Spinal cord (tissue), 10 donors: Measurements from ENCODE around the gene KCNJ10. TPM values are rescaled to one million over a fixed set of nuclear protein-coding genes. Genes with fewer than 3 reads are reported as not detected.

Experiments used
- DNase-seq, 6 donors: peaks; one replicate each; pipeline versions ENCODE4 v3.0.0 to v3.0.0-alpha.2; 2013 to 2015; ENCODE audit warnings: low spot score in 6 of 6, low read depth in 4 of 6
- H3K27ac ChIP-seq: one replicate; pipeline ENCODE4 v1.5.1; 2013; ENCODE audit warnings: low read depth, low read length, control low read depth
- H3K27me3 ChIP-seq: one replicate; pipeline ENCODE4 v1.6.1; 2013; ENCODE audit warnings: low read length; ENCODE audit not compliant: control insufficient read depth, insufficient read depth
- H3K36me3 ChIP-seq: one replicate; pipeline ENCODE4 v1.6.1; 2013; ENCODE audit warnings: low read length; ENCODE audit not compliant: control insufficient read depth, insufficient read depth
- H3K4me1 ChIP-seq: one replicate; pipeline ENCODE4 v1.6.1; 2013; ENCODE audit warnings: low read length; ENCODE audit not compliant: control insufficient read depth, insufficient read depth
- H3K4me3 ChIP-seq: one replicate; pipeline ENCODE4 v1.5.1; 2013; ENCODE audit warnings: low read depth, low read length, control low read depth
- H3K9me3 ChIP-seq: one replicate; pipeline ENCODE4 v1.6.1; 2013; ENCODE audit warnings: low read length; ENCODE audit not compliant: control insufficient read depth, insufficient read depth
- WGBS: methylation state at CpG from one replicate; pipeline ENCODE4 v1.1.5; 2013; ENCODE audit warnings: missing lambda C conversion rate; ENCODE audit not compliant: insufficient coverage; 5-methylcytosine and 5-hydroxymethylcytosine counted together
- polyA plus RNA-seq, 2 donors: library from polyadenylated mRNA; unstranded; fragments of 120-200 nt; gene quantifications; one replicate each; pipeline ENCODE4 v1.2.1, GENCODE V29; 2013; ENCODE audit not compliant: insufficient read length in 2 of 2
- total RNA-seq, 2 donors: library from RNA; depleted of rRNA in 1 of 2; stranded (reverse); fragments of 120-200 nt in 1 of 2; fragments of >200 nt in 1 of 2; gene quantifications; one replicate each; pipeline versions ENCODE4 v1.2.3 to v1.2.4, GENCODE V29; 2013 to 2014
- donor health status: healthy.

KCNJ10 gene
- total and polyA plus RNA-seq, 4 donors, result 14.9 to 81.6 (median 42.8) TPM

- 29% methylated on average over 1 of the region's 2 CpGs for WGBS
- Histone ChIP-seq H3K27me3 (no peaks in the 10 kb centered on the region), H3K9me3 (no peaks in the 10 kb centered on the region), H3K27ac (no peak overlapping the region), H3K4me3 (no peak overlapping the region), H3K36me3 (no peaks in the 10 kb centered on the region), H3K4me1 (no peaks in the 10 kb centered on the region)
- no peak for DNase-seq
Observed at GRCh38 chr1:159965263-159965662, 104.7 kb downstream of the KCNJ10 start.

- Histone ChIP-seq H3K9me3 (no peaks in the 10 kb centered on the region), H3K4me1 (no peaks in the 10 kb centered on the region), H3K27ac (no peak overlapping the region), H3K36me3 (no peaks in the 10 kb centered on the region), H3K27me3 (no peaks in the 10 kb centered on the region), H3K4me3 (no peak overlapping the region)
- no peak for DNase-seq
- 28% methylated on average over 2 of the region's 3 CpGs for WGBS
Observed at GRCh38 chr1:159964144-159964543, 105.8 kb downstream of the KCNJ10 start.

GRCh38 chr1:159962176-159962575, 107.8 kb downstream of the KCNJ10 start:
- no peak for DNase-seq
- Histone ChIP-seq H3K36me3 (no peaks in the 10 kb centered on the region), H3K4me3 (no peak overlapping the region), H3K4me1 (no peaks in the 10 kb centered on the region), H3K27ac (no peak overlapping the region), H3K27me3 (no peaks in the 10 kb centered on the region), H3K9me3 (no peaks in the 10 kb centered on the region)
- WGBS, result 89% methylated on average over 4 of the region's 11 CpGs

- no peaks in the 10 kb centered on the region for H3K36me3 ChIP-seq
- DNase-seq, result no peak
- H3K4me3 ChIP-seq, result no peak overlapping the region
- H3K9me3 ChIP-seq, result no peaks in the 10 kb centered on the region
- no peaks in the 10 kb centered on the region for H3K27me3 ChIP-seq
- no peaks in the 10 kb centered on the region for H3K4me1 ChIP-seq
- H3K27ac ChIP-seq, result peak overlapping the region; percentile 4
- 86% methylated on average over 13 of the region's 15 CpGs for WGBS
Observed at GRCh38 chr1:159961636-159962035, 108.3 kb downstream of the KCNJ10 start.

GRCh38 chr1:159960721-159961381, 109.1 kb downstream of the KCNJ10 start:
- Histone ChIP-seq H3K4me3 (no peak overlapping the region), H3K27ac (peak overlapping the region; percentile 34), H3K4me1 (no peaks in the 10 kb centered on the region), H3K9me3 (no peaks in the 10 kb centered on the region), H3K36me3 (no peaks in the 10 kb centered on the region), H3K27me3 (no peaks in the 10 kb centered on the region)
- DNase-seq, result peak in 1 of 6 donors; percentile 46
- WGBS, result 71% methylated on average over 1 of the region's 5 CpGs

GRCh38 chr1:159959451-159959850, 110.5 kb downstream of the KCNJ10 start:
- 68% methylated on average over 2 of the region's 4 CpGs for WGBS
- Histone ChIP-seq H3K4me1 (no peaks in the 10 kb centered on the region), H3K36me3 (no peaks in the 10 kb centered on the region), H3K27ac (no peak overlapping the region), H3K27me3 (no peaks in the 10 kb centered on the region), H3K9me3 (no peaks in the 10 kb centered on the region), H3K4me3 (no peak overlapping the region)
- no peak for DNase-seq

GRCh38 chr1:159958719-159959380, 111.1 kb downstream of the KCNJ10 start:
- no peaks in the 10 kb centered on the region for H3K9me3 ChIP-seq
- peaks cover 2% of the 10 kb centered on the region for H3K4me1 ChIP-seq
- 50% methylated on average over 2 of the region's 3 CpGs for WGBS
- H3K27ac ChIP-seq, result no peak overlapping the region
- H3K4me3 ChIP-seq, result no peak overlapping the region
- H3K36me3 ChIP-seq, result no peaks in the 10 kb centered on the region
- no peak for DNase-seq
- H3K27me3 ChIP-seq, result no peaks in the 10 kb centered on the region

- 39% methylated on average over 8 of the region's 9 CpGs for WGBS
- no peak overlapping the region for H3K4me3 ChIP-seq
- H3K4me1 ChIP-seq, result peaks cover 4% of the 10 kb centered on the region
- no peak overlapping the region for H3K27ac ChIP-seq
- no peaks in the 10 kb centered on the region for H3K27me3 ChIP-seq
- H3K36me3 ChIP-seq, result no peaks in the 10 kb centered on the region
- peak in 1 of 6 donors; percentile 23 for DNase-seq
- no peaks in the 10 kb centered on the region for H3K9me3 ChIP-seq
Observed at GRCh38 chr1:159957824-159958268, 112.1 kb downstream of the KCNJ10 start.

- no peak for DNase-seq
- H3K27ac ChIP-seq, result no peak overlapping the region
- H3K36me3 ChIP-seq, result no peaks in the 10 kb centered on the region
- no peaks in the 10 kb centered on the region for H3K9me3 ChIP-seq
- no peaks in the 10 kb centered on the region for H3K27me3 ChIP-seq
- H3K4me3 ChIP-seq, result no peak overlapping the region
- WGBS, result 92% methylated on average over 2 of the region's 3 CpGs
- peaks cover 4% of the 10 kb centered on the region for H3K4me1 ChIP-seq
Observed at GRCh38 chr1:159955456-159955855, 114.5 kb downstream of the KCNJ10 start.
